ENCODE data around the gene THTPA.

GRCh38 chr14:23568600-23569331 is 12.7 kb downstream of the THTPA start:
- TF ChIP-seq RAD21 (IDR thresholded peaks at IDR 0.05; ENCODE audit: low read depth) (no peak), REST (IDR thresholded peaks at IDR 0.05; ENCODE audit: low read depth) (no peak), CEBPB (IDR thresholded peaks at IDR 0.05) (no peak), NFIC (IDR thresholded peaks at IDR 0.05) (no peak), TAF1 (IDR thresholded peaks at IDR 0.05; ENCODE audit: low read depth) (no peak), CREB1 (IDR thresholded peaks at IDR 0.05; ENCODE audit: low read depth) (no peak), EP300 (IDR thresholded peaks at IDR 0.05; ENCODE audit: borderline replicate concordance) (no peak), FOXM1 (IDR thresholded peaks at IDR 0.05; ENCODE audit: borderline replicate concordance, low read depth) (no peak), EGR1 (IDR thresholded peaks at IDR 0.05) (no peak), USF1 (IDR thresholded peaks at IDR 0.05) (no peak), ZBTB7A (IDR thresholded peaks at IDR 0.05; ENCODE audit: low read depth) (no peak), MAX (IDR thresholded peaks at IDR 0.05) (no peak)

Measured in Ishikawa (cell line).